HG03045 (cell line): ENCODE measurements around the gene SRPX2.
"Not testable (repeated sequence)": the region's sequence is repeated elsewhere in the genome, so short reads cannot be mapped to it uniquely, and the experiment has no call there.

Source experiments
- ATAC-seq: cut with Tn5 transposase; IDR thresholded peaks from one replicate; pipeline ENCODE4 v1.9.1; 2021; ENCODE audit warnings: mild to moderate bottlenecking, moderate library complexity; ENCODE audit not compliant: unreplicated experiment

Gene SRPX2

GRCh38 chrX:100695991-100696390 is 52.0 kb downstream of the SRPX2 start:
- no peak for ATAC-seq

GRCh38 chrX:100696699-100697351 is 52.8 kb downstream of the SRPX2 start:
- ATAC-seq, result no peak

GRCh38 chrX:100698551-100698950 is 54.6 kb downstream of the SRPX2 start:
- ATAC-seq, result no peak

- no peak for ATAC-seq
Observed at GRCh38 chrX:100700809-100701208, 56.8 kb downstream of the SRPX2 start.

- no peak for ATAC-seq
Observed at GRCh38 chrX:100704581-100705203, 60.7 kb downstream of the SRPX2 start.

GRCh38 chrX:100710816-100711215 is 66.8 kb downstream of the SRPX2 start:
- no peak for ATAC-seq

- no peak for ATAC-seq
Observed at GRCh38 chrX:100717363-100717762, 73.4 kb downstream of the SRPX2 start.

GRCh38 chrX:100719139-100719538 is 75.1 kb downstream of the SRPX2 start:
- ATAC-seq, result no peak

- ATAC-seq, result no peak
Observed at GRCh38 chrX:100720301-100720700, 76.3 kb downstream of the SRPX2 start.

GRCh38 chrX:100721328-100721727 is 77.3 kb downstream of the SRPX2 start:
- ATAC-seq, result no peak

GRCh38 chrX:100724006-100724405 is 80.0 kb downstream of the SRPX2 start:
- not testable (repeated sequence) for ATAC-seq
